SIG-M5 treated with dmso at 0.1 percent for 504 hours (cell line): Measurements from ENCODE around the gene SPOCK1.
"Not testable (repeated sequence)": the region's sequence is repeated elsewhere in the genome, so short reads cannot be mapped to it uniquely, and the experiment has no call there.

ENCODE experiments used
- DNase-seq: peaks from one replicate; lab custom pipeline; 2025; ENCODE audit not compliant: unreplicated experiment; lab: John Stamatoyannopoulos, UW

SPOCK1 gene

DNA sequence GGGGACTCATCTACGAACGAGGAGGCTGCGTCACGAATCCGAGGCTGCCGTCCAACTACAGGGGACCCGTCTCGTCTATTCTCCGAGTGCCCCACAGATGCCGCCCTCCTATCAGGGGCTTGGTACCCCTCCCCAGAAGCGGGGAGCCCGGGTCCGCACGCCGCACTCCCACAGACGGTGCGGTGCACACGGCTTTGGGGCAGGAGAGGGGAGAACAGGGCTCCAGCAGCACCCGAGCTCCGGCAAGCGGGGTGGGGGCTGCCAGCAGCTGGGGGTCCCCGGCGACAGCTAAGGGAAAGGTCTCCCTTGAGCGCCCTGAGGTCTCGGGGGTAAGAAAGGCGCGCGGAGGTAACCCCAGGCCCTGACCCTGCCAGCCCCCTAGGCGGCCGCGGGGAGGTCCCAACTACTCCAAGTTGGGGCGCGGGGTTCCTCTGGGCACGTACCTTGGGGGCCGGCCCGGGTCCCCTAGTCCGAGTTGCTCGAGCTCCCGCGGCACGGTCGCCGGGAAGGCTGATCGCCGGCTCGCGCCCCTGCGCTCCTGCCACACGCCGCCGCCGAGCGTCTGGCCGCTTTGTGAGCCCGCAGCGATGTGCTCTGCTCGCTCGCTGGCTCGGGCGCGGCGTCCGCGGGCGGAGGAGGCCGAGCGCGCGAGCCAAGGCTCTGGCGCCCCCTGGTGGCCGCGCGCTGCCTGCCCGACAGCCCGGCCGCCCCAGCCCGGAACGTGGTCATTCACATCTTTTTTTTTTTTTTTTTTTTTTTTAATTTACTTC, at the start of gene SPOCK1:
Gene SPOCK1, minus strand, starts transcription at position 591 of the 770 bp plus-strand sequence.
- peak; percentile 30 for DNase-seq

DNA sequence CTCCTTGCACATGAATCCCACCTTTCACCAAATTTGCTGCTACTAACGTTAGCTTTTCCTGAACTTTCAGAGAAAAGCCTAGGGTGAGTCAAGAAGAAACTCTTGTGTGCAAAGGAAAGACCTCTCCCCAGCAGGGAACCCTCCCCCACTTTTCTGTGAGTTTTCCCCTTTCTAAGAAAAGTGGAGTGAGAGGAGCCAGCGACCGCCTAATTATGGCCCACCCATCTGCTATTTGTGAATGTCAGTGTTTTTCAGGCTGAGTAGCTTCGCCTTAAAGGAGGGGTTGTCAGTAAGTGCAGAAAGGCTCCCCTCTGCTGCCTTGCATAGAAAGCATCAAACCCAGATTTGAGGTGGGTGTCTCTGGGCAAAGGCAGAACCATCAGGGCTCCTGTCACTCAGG, 46.8 kb upstream of the SPOCK1 start:
- no peak for DNase-seq

DNA sequence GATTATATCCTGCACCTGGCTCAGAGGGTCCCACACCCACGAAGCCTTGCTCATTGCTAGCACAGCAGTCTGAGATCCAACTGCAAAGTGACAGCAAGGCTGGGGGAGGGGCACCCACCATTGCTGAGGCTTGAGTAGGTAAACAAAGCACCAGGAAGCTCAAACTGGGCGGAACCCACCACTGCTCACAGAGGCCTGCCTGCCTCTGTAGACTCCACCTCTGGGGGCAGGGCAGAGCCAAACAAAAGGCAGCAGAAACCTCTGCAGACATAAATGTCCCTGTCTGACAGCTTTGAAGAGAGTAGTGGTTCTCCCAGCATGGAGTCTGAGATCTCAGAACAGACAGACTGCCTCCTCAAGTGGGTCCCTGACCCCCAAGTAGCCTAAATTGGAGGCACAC, 36.3 kb upstream of the SPOCK1 start:
- DNase-seq: not testable (repeated sequence)

DNA sequence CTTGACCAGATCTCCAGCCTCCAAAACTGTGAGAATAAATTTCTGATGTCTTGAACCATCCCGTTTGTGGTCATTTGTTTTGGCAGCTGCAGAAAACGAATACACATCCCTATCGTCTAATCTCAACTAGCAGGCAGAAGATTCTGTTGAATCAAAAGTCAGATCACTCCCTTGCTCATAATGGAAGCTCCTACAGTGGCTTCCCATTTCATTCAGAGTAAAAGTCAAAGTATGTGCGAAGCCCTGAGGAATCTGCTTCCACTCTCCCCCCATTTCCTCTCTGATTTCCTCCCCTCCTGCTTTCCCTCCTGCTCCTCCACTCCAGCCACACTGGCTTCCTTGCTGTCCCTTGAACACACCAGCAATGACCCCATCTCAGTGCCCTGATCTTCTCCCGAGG, 34.8 kb upstream of the SPOCK1 start:
- no peak for DNase-seq

DNA sequence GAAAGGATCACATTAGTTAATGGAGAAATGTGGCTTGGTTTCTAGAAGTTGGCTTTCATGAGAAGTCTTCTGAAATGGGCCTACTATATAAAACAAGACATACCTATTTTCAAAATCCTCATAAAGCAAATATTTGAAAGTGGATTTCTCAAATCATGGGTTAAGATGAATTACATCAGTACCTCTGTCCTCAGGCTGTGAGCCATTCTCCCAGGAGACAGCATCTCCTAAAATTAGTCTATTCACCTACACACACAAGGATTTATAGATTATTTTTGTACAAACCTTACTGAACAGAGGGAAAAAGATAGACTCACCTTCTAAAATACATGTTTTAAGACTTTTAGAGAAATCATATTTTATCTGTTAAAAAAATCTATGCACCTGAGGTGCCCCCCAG, 32.1 kb upstream of the SPOCK1 start:
- DNase-seq: no peak

DNA sequence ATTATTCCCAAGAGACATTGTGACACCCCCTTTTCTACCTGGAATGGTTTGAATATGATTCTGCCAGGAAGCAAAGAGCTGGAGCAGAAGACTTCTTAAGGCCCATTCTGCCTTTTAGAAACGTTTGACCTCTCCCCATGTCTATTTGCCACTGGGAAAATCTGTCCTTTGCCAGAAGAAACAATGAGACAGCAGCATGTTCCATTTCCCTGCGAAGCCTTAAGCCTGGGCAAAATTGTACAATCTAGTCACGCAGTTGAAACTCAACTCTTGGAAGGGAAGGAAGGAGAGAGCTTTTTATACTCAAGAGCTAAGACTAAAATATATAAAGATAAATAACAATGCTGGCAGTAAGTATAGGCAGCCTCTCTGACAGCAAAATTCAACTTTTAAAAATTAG, 22.1 kb upstream of the SPOCK1 start:
- no peak for DNase-seq

DNA sequence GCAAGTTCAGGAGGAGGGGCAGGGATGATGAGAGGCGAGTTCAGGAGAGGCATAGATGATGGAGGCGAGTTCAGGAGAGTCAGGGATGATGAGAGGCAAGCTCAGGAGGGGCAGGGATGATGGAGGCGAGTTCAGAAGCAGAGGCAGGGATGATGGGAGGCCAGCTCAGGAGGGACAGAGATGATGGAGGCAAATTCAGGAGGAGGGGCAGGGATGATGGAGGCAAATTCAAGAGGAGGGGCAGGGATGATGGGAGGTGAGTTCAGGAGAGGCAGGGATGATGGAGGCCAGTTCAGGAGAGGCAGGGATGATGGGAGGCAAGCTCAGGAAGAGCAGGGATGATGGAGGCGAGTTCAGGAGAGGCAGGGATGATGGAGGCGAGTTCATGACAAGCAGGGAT, 17.8 kb upstream of the SPOCK1 start:
- no peak for DNase-seq

DNA sequence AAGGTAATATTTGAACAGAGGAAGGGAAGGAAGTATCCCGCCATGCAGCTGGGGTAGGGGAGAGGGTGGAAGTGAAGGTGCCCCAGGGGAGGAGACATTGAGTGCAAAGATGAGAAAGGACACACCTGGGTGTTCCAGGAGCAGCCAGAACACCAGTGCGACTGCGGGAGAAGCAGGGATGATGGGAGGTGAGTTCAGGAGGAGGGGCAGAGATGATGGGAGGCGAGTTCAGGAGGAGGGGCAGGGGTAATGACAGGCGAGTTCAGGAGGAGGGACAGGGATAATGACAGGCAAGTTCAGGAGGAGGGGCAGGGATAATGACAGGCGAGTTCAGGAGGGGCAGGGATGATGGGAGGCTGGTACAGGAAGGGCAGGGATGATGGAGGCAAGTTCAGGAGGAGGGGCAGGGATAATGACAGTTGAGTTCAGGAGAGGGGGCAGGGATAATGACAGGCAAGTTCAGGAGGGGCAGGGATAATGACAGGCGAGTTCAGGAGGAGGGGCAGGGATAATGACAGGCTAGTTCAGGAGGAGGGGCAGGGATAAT, 17.2 kb upstream of the SPOCK1 start:
- DNase-seq: no peak

DNA sequence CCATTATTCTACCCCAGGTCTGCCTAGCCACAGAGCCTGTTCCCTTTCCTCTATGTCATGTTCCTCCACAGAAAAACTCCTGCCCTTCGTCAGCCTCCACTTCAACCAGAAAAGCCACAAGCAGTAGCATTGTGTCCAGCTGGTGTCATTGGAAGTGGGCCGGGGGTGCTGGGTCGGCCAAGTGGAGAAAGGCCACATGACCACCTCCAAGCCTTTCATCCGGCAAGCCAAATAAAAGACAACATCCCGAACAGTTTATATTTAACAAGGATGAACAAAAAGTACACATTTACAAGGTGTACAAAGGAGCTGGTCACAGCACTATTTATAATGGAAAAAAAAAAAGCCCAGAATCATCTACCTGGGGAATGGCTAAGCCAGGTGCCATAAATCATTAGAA, 16.1 kb upstream of the SPOCK1 start:
- DNase-seq: no peak

DNA sequence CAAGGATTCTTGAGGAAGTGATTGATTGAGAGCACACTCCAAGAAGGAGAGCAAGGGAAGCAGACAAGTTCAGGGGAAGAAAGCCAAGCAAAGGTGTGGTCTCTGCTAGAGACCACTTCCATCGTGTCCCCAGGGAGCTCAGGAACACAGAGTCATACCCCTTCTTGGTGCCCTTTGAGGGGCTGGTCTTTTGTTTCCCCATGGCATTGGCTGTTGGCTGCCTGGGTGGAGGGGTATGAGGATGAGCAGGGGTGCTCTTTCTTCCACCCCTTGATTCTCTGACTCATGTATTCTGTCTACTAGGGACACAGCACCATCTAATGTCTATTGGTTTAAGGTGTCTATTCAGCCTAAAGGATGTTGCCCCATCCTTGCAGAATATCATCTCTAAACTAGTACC, 11.5 kb upstream of the SPOCK1 start:
- no peak for DNase-seq

DNA sequence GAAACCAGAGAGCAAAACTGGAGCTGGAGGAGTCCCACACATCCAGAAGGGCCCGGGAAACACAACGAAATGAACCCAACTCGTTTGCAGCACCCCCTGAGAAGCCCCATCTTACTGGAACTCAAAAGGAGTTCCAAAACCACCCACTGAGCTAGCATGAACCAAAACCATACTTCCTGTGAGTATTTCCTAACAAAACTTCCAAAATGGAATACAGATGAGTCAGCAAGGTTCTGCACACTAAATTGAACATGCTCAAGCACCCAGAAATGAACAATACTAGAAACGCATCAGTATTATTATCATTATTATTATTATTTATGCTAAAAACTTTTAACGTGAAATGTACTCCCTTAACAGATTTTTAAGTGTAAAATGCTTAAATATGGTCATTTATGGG, 8.0 kb upstream of the SPOCK1 start:
- no peak for DNase-seq

DNA sequence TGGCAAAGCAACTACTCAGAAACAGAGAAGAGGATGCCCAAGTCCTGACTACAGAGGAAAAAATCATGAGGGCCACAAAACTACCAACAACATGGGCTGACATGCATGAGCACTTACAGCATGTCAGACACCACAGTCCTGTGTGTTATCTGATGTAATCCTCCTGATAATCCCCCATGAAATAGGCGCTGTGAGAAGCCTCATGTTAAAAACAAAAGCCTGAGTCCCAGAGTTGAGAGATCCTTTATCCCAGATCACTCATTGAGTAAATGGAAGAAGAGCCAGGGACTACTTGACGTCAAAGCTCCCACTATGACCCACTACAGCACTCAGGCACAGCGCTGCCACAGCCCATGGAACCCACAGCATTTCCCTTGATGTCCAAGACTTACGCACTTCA, 7.2 kb upstream of the SPOCK1 start:
- no peak for DNase-seq

DNA sequence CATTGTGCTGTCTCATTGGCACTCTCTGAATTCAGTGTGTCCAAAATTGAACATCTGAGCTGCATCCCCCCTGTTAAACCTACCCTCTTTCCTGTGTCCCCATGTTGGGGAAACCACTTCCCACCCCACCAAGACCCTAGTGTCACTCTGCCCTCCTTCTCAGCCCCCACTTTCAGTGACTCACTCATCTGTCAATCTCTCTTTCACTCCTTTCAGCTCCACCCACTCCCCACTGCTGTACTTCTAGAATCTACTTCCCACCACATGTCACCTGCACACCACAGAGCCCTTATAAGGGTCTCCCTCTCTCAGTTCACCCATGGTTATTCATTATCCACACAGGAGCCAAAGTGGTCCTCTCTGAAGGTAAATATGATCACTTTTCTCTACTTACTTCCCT, 5.8 kb upstream of the SPOCK1 start:
- DNase-seq: no peak

DNA sequence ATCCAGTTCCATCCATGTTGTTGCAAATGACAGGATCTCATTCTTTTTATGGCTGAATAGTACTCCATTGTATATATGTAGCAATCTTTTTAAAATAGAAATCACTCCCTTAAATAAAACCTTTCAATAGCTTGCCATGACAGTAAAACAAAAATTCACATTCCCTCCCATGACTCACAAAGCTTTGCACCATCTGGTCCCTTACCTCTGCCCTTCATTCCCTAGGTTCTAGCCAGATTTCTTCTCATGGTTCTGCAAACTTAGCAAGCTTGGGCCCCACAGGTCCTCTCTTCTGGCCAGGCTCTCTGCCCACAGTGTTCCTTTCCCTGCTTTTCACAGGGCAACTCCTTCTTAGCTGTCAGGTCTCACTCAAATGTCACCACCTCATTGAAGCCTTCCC, 4.3 kb upstream of the SPOCK1 start:
- no peak for DNase-seq

DNA sequence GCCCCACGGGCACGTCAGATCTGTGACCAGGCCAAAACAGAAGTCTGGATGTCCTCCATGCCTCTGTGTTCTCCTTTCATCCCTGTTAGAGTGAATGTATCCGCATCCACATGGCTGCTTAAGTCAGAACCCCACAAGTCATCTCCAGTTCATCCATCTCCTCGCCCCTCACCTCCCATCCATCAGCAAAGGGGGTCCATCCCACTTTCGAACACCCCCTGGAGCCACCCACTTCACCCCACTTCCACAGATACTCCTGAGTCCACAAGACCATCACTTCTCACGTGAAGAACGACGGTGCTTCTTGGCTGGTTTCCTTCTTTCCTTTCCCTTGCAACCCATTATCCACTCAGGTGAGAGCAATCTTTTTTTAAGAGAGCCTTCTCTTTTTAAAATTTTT, 3.5 kb upstream of the SPOCK1 start:
- no peak for DNase-seq

DNA sequence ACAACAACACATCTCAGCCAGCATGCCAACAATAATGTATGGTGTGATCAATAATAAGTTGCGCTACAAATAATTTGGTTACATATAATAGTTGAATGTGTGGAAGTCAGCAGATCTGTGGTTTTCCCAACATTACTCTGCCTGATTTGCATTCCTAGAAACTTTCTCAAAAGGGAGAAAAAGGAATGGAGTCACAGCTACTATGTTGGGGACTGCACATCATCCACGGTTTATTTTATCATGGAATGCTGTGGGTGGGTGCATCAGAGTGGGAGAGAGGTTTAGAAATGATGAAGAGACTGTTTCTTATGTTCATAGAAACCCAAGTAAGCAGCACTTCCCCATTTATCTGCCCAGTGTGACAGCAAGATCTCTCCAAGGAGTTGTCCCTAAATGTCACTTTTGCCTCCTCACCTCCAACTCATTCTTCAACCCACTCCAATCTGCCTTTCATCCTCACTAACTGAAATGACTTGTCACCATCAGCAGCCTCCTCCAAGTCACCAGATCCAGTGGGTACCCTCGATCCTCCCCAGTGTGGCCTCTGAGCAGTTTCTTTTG, 2.8 kb upstream of the SPOCK1 start:
- no peak for DNase-seq

DNA sequence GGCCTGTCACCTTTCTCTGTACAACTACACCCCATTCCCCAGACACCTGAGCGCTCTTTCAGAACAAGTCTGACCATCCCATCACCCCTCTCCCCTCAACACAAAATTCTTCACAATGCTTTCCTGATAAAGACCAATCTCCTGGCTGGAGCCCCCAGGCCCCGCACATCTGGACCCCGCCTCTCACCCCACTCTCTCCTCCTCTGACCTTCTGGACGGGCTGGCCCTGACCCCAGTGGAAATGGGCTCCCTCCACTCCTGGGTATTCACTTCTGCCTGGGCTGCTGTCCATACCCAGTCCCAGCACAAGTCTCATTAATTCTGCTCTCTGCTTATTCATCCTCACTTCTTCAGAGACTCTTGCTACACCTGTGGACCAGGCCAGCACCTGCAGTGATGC, 2.1 kb upstream of the SPOCK1 start:
- no peak for DNase-seq

DNA sequence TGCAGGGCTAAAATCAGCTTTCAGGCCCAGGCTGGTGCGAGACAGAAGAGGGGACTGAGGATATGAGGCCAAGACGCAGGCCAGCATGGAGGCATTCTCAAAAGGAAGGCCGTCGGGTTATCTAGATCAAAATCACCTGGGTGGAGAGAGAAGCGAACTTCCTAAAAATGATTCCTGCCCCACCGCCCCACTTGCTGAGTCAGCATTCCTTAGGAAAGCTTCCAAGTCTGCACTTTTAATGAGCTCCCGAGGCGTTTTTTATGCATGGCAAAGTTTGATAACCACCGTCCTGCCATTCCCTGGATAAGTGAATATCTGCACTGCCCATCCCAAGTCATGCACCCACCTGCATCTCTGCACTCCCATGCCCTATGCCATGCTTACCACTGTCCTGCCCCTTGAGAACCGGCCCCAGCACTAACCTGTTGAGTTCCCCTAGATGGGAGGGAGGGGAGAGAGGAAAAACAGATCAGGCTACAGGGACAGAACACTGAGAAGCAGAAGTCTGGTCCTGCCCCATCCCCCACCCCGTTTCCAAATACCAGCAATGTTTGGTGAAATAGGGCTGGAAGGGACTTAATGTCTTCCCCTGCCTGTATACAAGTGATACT, 1.6 kb upstream of the SPOCK1 start:
- DNase-seq: no peak

DNA sequence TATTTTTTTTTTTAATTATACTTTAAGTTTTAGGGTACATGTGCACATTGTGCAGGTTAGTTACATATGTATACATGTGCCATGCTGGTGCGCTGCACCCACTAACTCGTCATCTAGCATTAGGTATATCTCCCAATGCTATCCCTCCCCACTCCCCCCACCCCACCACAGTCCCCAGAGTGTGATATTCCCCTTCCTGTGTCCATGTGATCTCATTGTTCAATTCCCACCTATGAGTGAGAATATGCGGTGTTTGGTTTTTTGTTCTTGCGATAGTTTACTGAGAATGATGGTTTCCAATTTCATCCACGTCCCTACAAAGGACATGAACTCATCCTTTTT, 351 bp upstream of the SPOCK1 start:
- DNase-seq: not testable (repeated sequence)

DNA sequence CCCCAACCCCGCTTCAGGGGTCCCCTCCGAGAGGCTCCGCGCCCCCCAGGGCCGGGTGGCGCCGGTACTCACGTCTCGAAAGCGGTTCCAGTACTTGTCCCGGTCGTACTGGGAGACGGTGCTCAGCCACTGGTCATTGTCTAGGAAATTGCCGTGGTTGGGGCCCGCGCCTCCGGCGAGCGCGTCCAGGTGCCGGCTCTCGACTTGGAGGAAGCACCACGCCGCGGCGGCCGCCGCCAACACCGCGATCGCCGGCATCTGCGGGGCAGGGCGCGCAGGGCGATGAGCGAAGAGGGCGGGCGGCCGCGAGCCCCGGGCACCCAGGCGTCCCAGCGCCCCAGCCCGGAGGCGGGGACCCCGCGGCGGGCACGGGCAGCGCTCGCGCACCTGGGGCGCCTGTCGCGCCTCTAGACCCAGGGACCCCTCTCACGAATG, 808 bp downstream of the SPOCK1 start:
- DNase-seq: no peak

DNA sequence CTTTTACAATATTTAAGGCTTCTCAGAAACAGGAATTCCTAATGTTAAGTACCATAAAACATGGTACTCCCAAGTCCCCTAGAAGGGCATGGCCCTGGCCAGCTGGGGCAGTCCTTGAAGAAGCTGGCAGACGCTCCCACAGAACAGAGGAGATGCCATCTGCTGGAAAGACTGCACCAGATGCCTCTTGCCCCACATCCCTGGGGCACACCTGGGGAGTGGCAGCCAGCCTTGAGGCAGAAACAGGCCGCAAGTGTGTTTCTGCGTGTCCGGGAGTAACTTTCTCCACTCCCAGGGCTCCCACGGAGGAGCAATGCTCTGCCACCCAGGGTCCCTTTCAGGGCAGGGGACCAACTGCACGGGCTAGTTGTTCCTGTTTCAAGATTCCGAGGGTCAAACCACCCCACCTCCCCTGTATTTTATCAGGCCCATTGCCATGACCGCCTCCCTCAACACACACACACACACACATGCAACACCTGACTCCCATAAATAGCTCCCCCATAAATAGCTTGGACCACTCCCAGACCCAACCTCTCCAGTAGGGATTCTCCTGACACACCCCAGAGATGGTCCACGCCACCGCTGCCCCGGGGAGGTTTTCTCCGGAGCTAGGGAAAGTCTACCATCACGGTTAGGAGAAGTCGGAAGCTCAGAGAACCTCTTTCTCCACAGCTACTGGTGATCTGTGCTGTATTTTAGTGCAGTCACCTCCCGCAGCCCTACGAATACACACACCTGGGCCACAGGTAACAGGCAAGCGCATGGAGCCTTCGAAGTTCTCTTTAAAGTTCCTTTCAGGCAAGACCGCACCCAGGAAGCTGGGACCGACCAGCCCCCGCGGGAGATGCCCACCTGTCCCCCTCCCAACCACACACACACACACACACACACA, 1.5 kb downstream of the SPOCK1 start:
- DNase-seq: no peak
